ENCODE data around the gene NHLRC2. TPM values are rescaled to one million over a fixed set of nuclear protein-coding genes. Genes with fewer than 3 reads are reported as not detected.
"Not testable (repeated sequence)": the region's sequence is repeated elsewhere in the genome, so short reads cannot be mapped to it uniquely, and the experiment has no call there.

NHLRC2 gene
- total RNA-seq, result 10 to 100 TPM; 30.2 to 47.5 TPM

- H3K27ac Mint-ChIP-seq, result peak within 1 kb of the TSS; percentile 98 to 99
- DNase-seq (ENCODE audit: low spot score) (peak; percentile 75), ATAC-seq (peak; percentile 78 to 91)
- H3K36me3 Mint-ChIP-seq, result peaks cover 8% of the 10 kb centered on the region
- H3K4me1 Mint-ChIP-seq (ENCODE audit: low read depth in 2 of 2), result peaks cover 26 to 36% of the 10 kb centered on the region in 2 donors
- H3K27me3 Mint-ChIP-seq, result no peaks in the 10 kb centered on the region
- H3K9me3 Mint-ChIP-seq, result no peaks in the 10 kb centered on the region
- peak within 1 kb of the TSS; percentile 95 for H3K4me3 Mint-ChIP-seq
These were observed at the start of gene NHLRC2, which contains the start of gene DCLRE1A for GRCh38 chr10:113854013-113854760. NHLRC2 (plus strand) TSS chr10:113854661; CDS start chr10:113854873, 212 bp downstream. DCLRE1A (minus strand) TSS chr10:113854082; CDS start chr10:113853182, 900 bp downstream.

- no peaks in the 10 kb centered on the region for H3K9me3 Mint-ChIP-seq
- H3K4me1 Mint-ChIP-seq (ENCODE audit: low read depth in 2 of 2), result no peaks in the 10 kb centered on the region
- no peak for DNase-seq (ENCODE audit: low spot score)
- peaks cover 22 to 23% of the 10 kb centered on the region in 2 donors for H3K27me3 Mint-ChIP-seq
- H3K36me3 Mint-ChIP-seq, result no peaks in the 10 kb centered on the region
- H3K4me3 Mint-ChIP-seq, result no peak overlapping the region
- ATAC-seq, result no peak
- H3K27ac Mint-ChIP-seq, result no peak overlapping the region
These were observed 48.0 kb upstream of the NHLRC2 start for GRCh38 chr10:113806503-113806902.

GRCh38 chr10:113808168-113808567 is 46.3 kb upstream of the NHLRC2 start:
- no peaks in the 10 kb centered on the region for H3K9me3 Mint-ChIP-seq
- no peaks in the 10 kb centered on the region for H3K4me1 Mint-ChIP-seq (ENCODE audit: low read depth in 2 of 2)
- no peak for DNase-seq (ENCODE audit: low spot score)
- no peak overlapping the region for H3K4me3 Mint-ChIP-seq
- H3K27ac Mint-ChIP-seq, result no peak overlapping the region
- no peak for ATAC-seq
- H3K36me3 Mint-ChIP-seq, result no peaks in the 10 kb centered on the region
- peaks cover 30 to 39% of the 10 kb centered on the region in 2 donors for H3K27me3 Mint-ChIP-seq

DNA sequence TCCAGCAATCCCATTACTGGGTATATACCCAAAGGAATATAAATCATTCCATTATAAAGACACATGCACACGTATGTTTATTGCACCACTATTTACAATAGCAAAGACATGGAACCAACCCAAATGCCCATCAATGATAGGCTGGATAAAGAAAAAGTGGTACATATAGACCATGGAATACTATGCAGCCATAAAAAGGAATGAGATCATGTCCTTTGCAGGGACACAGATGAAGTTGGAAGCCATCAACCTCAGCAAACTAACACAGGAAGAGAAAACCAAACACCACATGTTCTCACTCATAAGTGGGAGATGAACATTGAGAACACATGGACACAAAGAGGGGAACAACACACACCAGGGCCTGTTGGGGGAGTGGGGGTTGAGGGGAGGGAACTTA is 39.8 kb upstream of the NHLRC2 start:
- H3K9me3 Mint-ChIP-seq, result not testable (repeated sequence)

GRCh38 chr10:113819989-113820388 is 34.5 kb upstream of the NHLRC2 start:
- ATAC-seq, result no peak
- Mint-ChIP-seq H3K36me3 (no peaks in the 10 kb centered on the region), H3K4me1 (ENCODE audit: low read depth in 2 of 2) (no peaks in the 10 kb centered on the region), H3K9me3 (no peaks in the 10 kb centered on the region), H3K4me3 (no peak overlapping the region), H3K27ac (no peak overlapping the region), H3K27me3 (peaks cover 5 to 7% of the 10 kb centered on the region in 2 donors)
- DNase-seq (ENCODE audit: low spot score), result no peak

More for the DNA sequence above, 39.8 kb upstream of the NHLRC2 start:
- peaks cover 14 to 41% of the 10 kb centered on the region in 2 donors for H3K27me3 Mint-ChIP-seq
- not testable (repeated sequence) for H3K4me1 Mint-ChIP-seq (ENCODE audit: low read depth in 2 of 2); H3K36me3 Mint-ChIP-seq; DNase-seq (ENCODE audit: low spot score); ATAC-seq; H3K27ac Mint-ChIP-seq; H3K4me3 Mint-ChIP-seq

- no peaks in the 10 kb centered on the region for H3K9me3 Mint-ChIP-seq
- H3K4me1 Mint-ChIP-seq (ENCODE audit: low read depth in 2 of 2), result no peaks in the 10 kb centered on the region
- peaks cover 5 to 7% of the 10 kb centered on the region in 2 donors for H3K27me3 Mint-ChIP-seq
- no peak for DNase-seq (ENCODE audit: low spot score)
- no peak overlapping the region for H3K27ac Mint-ChIP-seq
- peak in 1 of 2 donors; percentile 13 for ATAC-seq
- H3K4me3 Mint-ChIP-seq, result no peak overlapping the region
- no peaks in the 10 kb centered on the region for H3K36me3 Mint-ChIP-seq
These were observed 34.0 kb upstream of the NHLRC2 start for GRCh38 chr10:113820507-113820906.

GRCh38 chr10:113821306-113821705 is 33.2 kb upstream of the NHLRC2 start:
- not testable (repeated sequence) for H3K4me3 Mint-ChIP-seq; ATAC-seq; H3K9me3 Mint-ChIP-seq; H3K27ac Mint-ChIP-seq; H3K36me3 Mint-ChIP-seq; H3K4me1 Mint-ChIP-seq (ENCODE audit: low read depth in 2 of 2); H3K27me3 Mint-ChIP-seq; DNase-seq (ENCODE audit: low spot score)

GRCh38 chr10:113822174-113822573 is 32.3 kb upstream of the NHLRC2 start:
- DNase-seq (ENCODE audit: low spot score), result no peak
- H3K27ac Mint-ChIP-seq, result no peak overlapping the region
- H3K27me3 Mint-ChIP-seq, result peaks cover 7 to 13% of the 10 kb centered on the region in 2 donors
- no peaks in the 10 kb centered on the region for H3K9me3 Mint-ChIP-seq
- H3K4me3 Mint-ChIP-seq, result no peak overlapping the region
- H3K36me3 Mint-ChIP-seq, result no peaks in the 10 kb centered on the region
- no peaks in the 10 kb centered on the region for H3K4me1 Mint-ChIP-seq (ENCODE audit: low read depth in 2 of 2)
- ATAC-seq, result no peak

DNA sequence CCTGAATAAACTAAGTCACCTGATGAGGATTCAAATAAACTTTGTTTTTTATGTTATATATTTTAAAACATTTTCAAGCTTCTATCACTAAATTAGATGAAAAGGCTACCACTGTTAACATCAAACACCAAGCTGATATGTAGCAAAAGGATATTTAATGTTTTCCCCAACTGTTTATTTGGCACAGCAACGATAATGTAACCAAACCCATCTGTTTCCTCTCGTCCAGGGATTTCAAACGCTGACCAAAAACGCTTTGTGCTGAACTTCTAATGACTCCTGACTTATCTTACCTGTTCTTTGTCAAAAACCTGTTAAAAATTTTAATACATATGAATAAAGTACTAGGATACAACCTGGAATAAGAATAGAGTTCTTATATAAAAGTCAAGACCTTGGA is 31.1 kb upstream of the NHLRC2 start:
- Mint-ChIP-seq H3K9me3 (no peaks in the 10 kb centered on the region), H3K4me3 (no peak overlapping the region), H3K27ac (no peak overlapping the region), H3K27me3 (peaks cover 7 to 15% of the 10 kb centered on the region in 2 donors), H3K36me3 (no peaks in the 10 kb centered on the region), H3K4me1 (ENCODE audit: low read depth in 2 of 2) (no peaks in the 10 kb centered on the region)
- ATAC-seq, result no peak
- no peak for DNase-seq (ENCODE audit: low spot score)

DNA sequence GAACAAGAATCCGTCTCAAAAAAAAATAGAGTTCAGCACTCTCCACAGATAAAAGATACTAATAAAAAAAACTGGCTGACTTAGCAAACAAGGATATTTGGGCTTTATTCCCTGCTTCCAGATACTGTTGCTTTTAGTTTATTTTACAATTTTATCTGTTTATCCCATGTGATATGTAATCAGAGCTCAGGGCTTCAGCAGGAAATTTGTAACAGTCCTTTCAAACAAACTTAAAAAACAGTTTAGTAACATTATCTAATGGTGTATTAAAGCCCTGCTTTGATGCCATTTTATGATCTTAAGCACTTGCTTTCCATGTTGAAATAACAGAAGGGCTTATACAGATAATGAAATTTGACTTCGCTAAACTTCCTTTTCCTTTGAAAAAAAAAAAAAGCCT is 28.7 kb upstream of the NHLRC2 start:
- no peak for DNase-seq (ENCODE audit: low spot score)
- Mint-ChIP-seq H3K9me3 (no peaks in the 10 kb centered on the region), H3K27me3 (peaks cover 2 to 10% of the 10 kb centered on the region in 2 donors), H3K27ac (no peak overlapping the region), H3K4me3 (no peak overlapping the region), H3K36me3 (no peaks in the 10 kb centered on the region), H3K4me1 (ENCODE audit: low read depth in 2 of 2) (no peaks in the 10 kb centered on the region)
- ATAC-seq, result no peak

GRCh38 chr10:113828567-113828966 is 25.9 kb upstream of the NHLRC2 start:
- not testable (repeated sequence) for ATAC-seq; H3K4me3 Mint-ChIP-seq; DNase-seq (ENCODE audit: low spot score); H3K27me3 Mint-ChIP-seq; H3K9me3 Mint-ChIP-seq; H3K27ac Mint-ChIP-seq; H3K36me3 Mint-ChIP-seq; H3K4me1 Mint-ChIP-seq (ENCODE audit: low read depth in 2 of 2)

DNA sequence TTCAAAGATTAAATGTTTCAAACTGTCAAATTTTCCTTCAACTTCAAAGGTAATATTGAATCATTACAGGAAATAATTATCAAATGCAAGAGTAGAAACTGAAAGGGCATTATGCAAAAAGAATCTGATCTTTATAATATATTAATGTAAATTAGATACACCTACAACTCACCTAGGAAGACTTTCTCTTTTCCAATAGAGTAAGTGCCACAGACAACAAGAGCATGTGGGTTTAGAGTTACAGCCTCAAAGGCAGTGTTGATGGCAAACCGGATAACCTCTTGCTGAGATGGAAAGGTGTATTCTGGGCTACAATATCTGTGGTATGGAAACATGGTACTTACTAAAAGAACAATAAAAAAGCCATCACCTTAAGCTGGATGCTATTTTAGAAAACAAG is 12.3 kb upstream of the NHLRC2 start:
- Mint-ChIP-seq H3K27me3 (no peaks in the 10 kb centered on the region), H3K4me3 (no peak overlapping the region), H3K4me1 (ENCODE audit: low read depth in 2 of 2) (peaks cover 3 to 4% of the 10 kb centered on the region in 2 donors), H3K27ac (no peak overlapping the region), H3K9me3 (no peaks in the 10 kb centered on the region), H3K36me3 (peaks cover 15% of the 10 kb centered on the region)
- no peak for ATAC-seq
- DNase-seq (ENCODE audit: low spot score), result no peak

GRCh38 chr10:113843972-113844485 is 10.4 kb upstream of the NHLRC2 start:
- H3K36me3 Mint-ChIP-seq, result peaks cover 21% of the 10 kb centered on the region
- DNase-seq (ENCODE audit: low spot score) (no peak), ATAC-seq (no peak)
- no peaks in the 10 kb centered on the region for H3K27me3 Mint-ChIP-seq
- H3K27ac Mint-ChIP-seq, result no peak overlapping the region
- H3K4me1 Mint-ChIP-seq (ENCODE audit: low read depth in 2 of 2), result peaks cover 5 to 6% of the 10 kb centered on the region in 2 donors
- no peaks in the 10 kb centered on the region for H3K9me3 Mint-ChIP-seq
- H3K4me3 Mint-ChIP-seq, result no peak overlapping the region

DNA sequence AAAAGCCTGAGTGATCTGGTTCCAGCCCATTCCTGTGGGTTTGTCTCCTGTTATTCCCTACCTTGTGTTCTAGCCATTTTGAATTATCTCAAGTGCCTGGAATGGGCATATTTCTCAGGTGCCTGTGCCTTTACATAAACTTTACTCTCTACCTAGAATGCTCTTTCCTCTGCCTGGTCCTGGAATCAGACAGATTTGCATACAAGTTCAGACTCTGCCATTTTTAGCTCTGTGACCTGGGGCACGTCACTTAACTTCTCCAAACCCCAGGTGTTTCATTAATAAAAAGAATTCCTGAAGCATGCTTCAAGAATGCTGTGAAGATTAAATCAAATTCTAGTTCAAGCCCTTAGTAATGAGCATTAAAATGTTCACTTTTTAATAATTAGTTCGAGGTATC is 8.4 kb upstream of the NHLRC2 start:
- Mint-ChIP-seq H3K4me1 (ENCODE audit: low read depth in 2 of 2) (peaks cover 9 to 10% of the 10 kb centered on the region in 2 donors), H3K9me3 (no peaks in the 10 kb centered on the region), H3K27ac (no peak overlapping the region), H3K27me3 (no peaks in the 10 kb centered on the region), H3K36me3 (peaks cover 19% of the 10 kb centered on the region), H3K4me3 (no peak overlapping the region)
- DNase-seq (ENCODE audit: low spot score) (no peak), ATAC-seq (no peak)
